Measurements from ENCODE around the gene CHORDC1. TPM values are rescaled to one million over a fixed set of nuclear protein-coding genes. Genes with fewer than 3 reads are reported as not detected.

CHORDC1 gene
- total and polyA plus RNA-seq, 2 of the 13 experiments (the other 11 are each of a cell fraction or from before 2014, with no cell fraction given), result 19.1 to 73.5 TPM

DNA sequence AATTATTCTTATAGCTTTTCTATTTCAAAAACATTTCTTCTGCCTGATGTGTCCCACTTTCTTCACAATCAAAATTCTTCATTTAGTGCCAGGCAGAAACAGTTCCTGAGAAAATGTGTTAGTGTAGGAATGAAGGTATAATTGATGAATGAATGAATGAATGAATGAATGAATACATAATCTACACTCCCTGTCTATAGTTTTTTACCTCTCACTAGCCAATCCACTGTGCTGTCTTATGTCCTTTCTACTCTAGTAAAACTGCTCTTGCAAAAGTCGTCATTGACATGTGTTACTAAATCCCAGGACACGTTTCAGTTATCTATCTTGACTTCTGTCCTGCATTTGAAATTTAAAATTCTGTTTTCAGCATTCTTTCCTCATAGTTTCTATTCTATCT is 42.9 kb downstream of the CHORDC1 start:
- Histone ChIP-seq H3K79me2 (ENCODE audit: insufficient read depth, low read length) (no peaks in the 10 kb centered on the region), H3K4me2 (ENCODE audit: low read depth, low read length) (no peak overlapping the region), H3K36me3 (replicated peaks in 1 of 2; ENCODE audit: control insufficient read depth in 1 of 2, insufficient read depth in 2 of 2, low read length in 2 of 2) (no peaks in the 10 kb centered on the region; a peak in 1 of 5 replicates), H4K20me1 (ENCODE audit: insufficient read depth, low read length) (no peaks in the 10 kb centered on the region), H3K4me3 (replicated peaks in 1 of 3; ENCODE audit: insufficient read depth in 1 of 3, low read depth in 2 of 3, low read length in 3 of 3) (no peak overlapping the region), H2AFZ (ENCODE audit: low read length) (no peak overlapping the region), H3K27me3 (ENCODE audit: control insufficient read depth in 1 of 2, insufficient read depth in 2 of 2, low read length in 2 of 2) (no peaks in the 10 kb centered on the region), H3K4me1 (ENCODE audit: insufficient read depth, low read length) (no peaks in the 10 kb centered on the region), H3K9ac (ENCODE audit: insufficient read depth, low read depth, low read length) (no peak overlapping the region), H3K27ac (ENCODE audit: extremely low read length, insufficient read depth, low read length) (no peak overlapping the region), H3K9me3 (ENCODE audit: low read length) (no peaks in the 10 kb centered on the region)
- ChIA-PET CTCF (ENCODE audit: low intra/inter-chr PET ratio, low total read pairs) (no interaction called here), POLR2A (no interaction called here)
- BruUV-seq (replicated peaks), result no TSS peak
- no peak for ATAC-seq
- intact Hi-C loops (cut with micrococcal nuclease; ENCODE audit: unreplicated experiment), result no loop called here
- no peak for DNase-seq (ENCODE audit: low spot score)
- FAIRE-seq, result no peak
- in situ Hi-C loops (cut with HindIII; ENCODE audit: extremely low pct_ligation_motif_present, low pct_unique_long_range_greater_than_20kb), result no loop called here
- 26% methylated on average over 2 of the region's 2 CpGs for WGBS (ENCODE audit: low lambda C conversion rate)
- TF ChIP-seq XBP1 (CRISPR knock-in tag; IDR thresholded peaks at IDR 0.05), result no peak
- TF ChIP-seq, protein P1, sequence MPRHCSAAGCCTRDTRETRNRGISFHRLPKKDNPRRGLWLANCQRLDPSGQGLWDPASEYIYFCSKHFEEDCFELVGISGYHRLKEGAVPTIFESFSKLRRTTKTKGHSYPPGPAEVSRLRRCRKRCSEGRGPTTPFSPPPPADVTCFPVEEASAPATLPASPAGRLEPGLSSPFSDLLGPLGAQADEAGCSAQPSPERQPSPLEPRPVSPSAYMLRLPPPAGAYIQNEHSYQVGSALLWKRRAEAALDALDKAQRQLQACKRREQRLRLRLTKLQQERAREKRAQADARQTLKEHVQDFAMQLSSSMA (CRISPR knock-in tag; IDR thresholded peaks at IDR 0.05), result no peak
- no peak for TF ChIP-seq ZNF761 (CRISPR knock-in tag; conservative IDR thresholded peaks at IDR 0.05)
- no peak for TF ChIP-seq SP4 (CRISPR knock-in tag; IDR thresholded peaks at IDR 0.05)
- TF ChIP-seq RARG (CRISPR knock-in tag; IDR thresholded peaks at IDR 0.05; ENCODE audit: low read depth), result no peak
- TF ChIP-seq, protein P2, sequence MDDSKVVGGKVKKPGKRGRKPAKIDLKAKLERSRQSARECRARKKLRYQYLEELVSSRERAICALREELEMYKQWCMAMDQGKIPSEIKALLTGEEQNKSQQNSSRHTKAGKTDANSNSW (CRISPR knock-in tag; IDR thresholded peaks at IDR 0.05; ENCODE audit: borderline replicate concordance), result no peak
- TF ChIP-seq NRL (CRISPR knock-in tag; IDR thresholded peaks at IDR 0.05; ENCODE audit: borderline replicate concordance), result no peak
- TF ChIP-seq PHF20 (CRISPR knock-in tag; IDR thresholded peaks at IDR 0.05), result no peak
- TF ChIP-seq ARNTL (CRISPR knock-in tag; IDR thresholded peaks at IDR 0.05), result no peak
- TF ChIP-seq, protein P3, sequence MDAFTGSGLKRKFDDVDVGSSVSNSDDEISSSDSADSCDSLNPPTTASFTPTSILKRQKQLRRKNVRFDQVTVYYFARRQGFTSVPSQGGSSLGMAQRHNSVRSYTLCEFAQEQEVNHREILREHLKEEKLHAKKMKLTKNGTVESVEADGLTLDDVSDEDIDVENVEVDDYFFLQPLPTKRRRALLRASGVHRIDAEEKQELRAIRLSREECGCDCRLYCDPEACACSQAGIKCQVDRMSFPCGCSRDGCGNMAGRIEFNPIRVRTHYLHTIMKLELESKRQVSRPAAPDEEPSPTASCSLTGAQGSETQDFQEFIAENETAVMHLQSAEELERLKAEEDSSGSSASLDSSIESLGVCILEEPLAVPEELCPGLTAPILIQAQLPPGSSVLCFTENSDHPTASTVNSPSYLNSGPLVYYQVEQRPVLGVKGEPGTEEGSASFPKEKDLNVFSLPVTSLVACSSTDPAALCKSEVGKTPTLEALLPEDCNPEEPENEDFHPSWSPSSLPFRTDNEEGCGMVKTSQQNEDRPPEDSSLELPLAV (CRISPR knock-in tag; conservative IDR thresholded peaks at IDR 0.05; ENCODE audit: low read depth), result no peak
